Muscle of leg (tissue), 11 donors: ENCODE data around the gene TNFRSF19. TPM values are rescaled to one million over a fixed set of nuclear protein-coding genes. Genes with fewer than 3 reads are reported as not detected.

Experiments used
- DNase-seq: peaks from one replicate; pipeline ENCODE4 v3.0.0; 2013
- H3K27ac ChIP-seq: one replicate; pipeline ENCODE4 v1.5.1; 2013; ENCODE audit warnings: mild to moderate bottlenecking, low read length, control low read depth
- H3K27me3 ChIP-seq: one replicate; pipeline ENCODE4 v1.6.1; 2013; ENCODE audit warnings: low read length; ENCODE audit not compliant: control insufficient read depth, insufficient read depth
- H3K36me3 ChIP-seq: one replicate; pipeline ENCODE4 v1.6.1; 2013; ENCODE audit warnings: low read length; ENCODE audit not compliant: control insufficient read depth, insufficient read depth
- H3K4me1 ChIP-seq: one replicate; pipeline ENCODE4 v1.6.1; 2013; ENCODE audit warnings: low read length; ENCODE audit not compliant: control insufficient read depth, insufficient read depth
- H3K4me3 ChIP-seq: one replicate; pipeline ENCODE4 v1.5.1; 2013; ENCODE audit warnings: low read length, control low read depth
- H3K9me3 ChIP-seq: replicated peaks from 2 replicates; pipeline ENCODE4 v1.6.1; 2013; ENCODE audit warnings: low read depth, low read length; ENCODE audit not compliant: control insufficient read depth
- WGBS: methylation state at CpG from one replicate; pipeline ENCODE4 v1.1.5; 2013; ENCODE audit warnings: missing lambda C conversion rate; ENCODE audit not compliant: insufficient coverage; 5-methylcytosine and 5-hydroxymethylcytosine counted together
- polyA plus RNA-seq, 8 donors: library from polyadenylated mRNA; unstranded; fragments of 120-200 nt; gene quantifications; one replicate each; pipeline versions ENCODE4 v1.2.1 to v1.2.3, GENCODE V29; 2013; ENCODE audit warnings: inconsistent platforms in 1 of 8, low replicate concordance in 1 of 8; ENCODE audit not compliant: insufficient read length in 8 of 8, insufficient read depth in 1 of 8
- total RNA-seq: library from RNA; stranded (reverse); fragments of 120-200 nt; gene quantifications from one replicate; pipeline ENCODE4 v1.2.4, GENCODE V29; 2013

TNFRSF19 gene
- total and polyA plus RNA-seq, 9 donors: 9.5 to 47.4 (median 13.8) TPM

DNA sequence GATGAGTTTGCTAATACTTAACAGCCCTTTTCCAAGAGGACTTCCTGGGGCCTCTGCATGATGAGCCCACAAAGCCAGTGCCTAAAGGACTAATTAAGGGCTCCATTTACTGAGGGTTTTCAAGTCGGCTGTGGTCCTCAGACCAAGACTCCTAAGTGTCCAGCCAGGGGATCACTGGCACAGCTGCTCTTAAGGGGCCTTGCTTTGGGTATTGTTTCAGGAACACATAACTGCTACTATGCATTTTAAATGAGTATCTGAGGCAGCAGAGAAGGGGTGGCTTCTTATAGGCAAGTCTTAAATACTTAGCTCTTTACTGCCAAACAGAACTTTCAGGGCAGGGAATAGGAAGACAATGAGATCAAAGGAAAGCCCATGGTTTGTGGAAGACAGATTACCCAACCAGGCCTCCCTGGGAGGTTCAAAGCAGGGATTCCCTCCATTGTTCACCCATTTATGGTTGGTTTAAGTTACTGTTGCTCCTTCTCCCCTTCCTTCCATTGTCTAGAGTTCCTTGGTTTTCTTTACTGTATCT is 61.9 kb downstream of the TNFRSF19 start:
- Histone ChIP-seq H3K9me3 (no peaks in the 10 kb centered on the region), H3K36me3 (peaks cover 5% of the 10 kb centered on the region), H3K27me3 (no peaks in the 10 kb centered on the region), H3K27ac (peak overlapping the region; percentile 13), H3K4me1 (peaks cover 10% of the 10 kb centered on the region), H3K4me3 (no peak overlapping the region)
- DNase-seq: no peak
- no CpG with 5 or more reads among the region's 1 CpG for WGBS

- H3K27me3 ChIP-seq: no peaks in the 10 kb centered on the region
- peaks cover 5% of the 10 kb centered on the region for H3K36me3 ChIP-seq
- H3K4me1 ChIP-seq: peaks cover 12% of the 10 kb centered on the region
- H3K9me3 ChIP-seq: no peaks in the 10 kb centered on the region
- no peak overlapping the region for H3K27ac ChIP-seq
- 56% methylated on average over 1 of the region's 3 CpGs for WGBS
- DNase-seq: no peak
- H3K4me3 ChIP-seq: no peak overlapping the region
Observed at GRCh38 chr13:23632741-23633140, 62.5 kb downstream of the TNFRSF19 start.

- Histone ChIP-seq H3K36me3 (no peaks in the 10 kb centered on the region), H3K27me3 (no peaks in the 10 kb centered on the region), H3K4me1 (peaks cover 23% of the 10 kb centered on the region), H3K9me3 (no peaks in the 10 kb centered on the region), H3K4me3 (no peak overlapping the region), H3K27ac (no peak overlapping the region)
- DNase-seq: no peak
- 79% methylated on average over 3 of the region's 5 CpGs for WGBS
Observed at GRCh38 chr13:23634897-23635296, 64.7 kb downstream of the TNFRSF19 start.

DNA sequence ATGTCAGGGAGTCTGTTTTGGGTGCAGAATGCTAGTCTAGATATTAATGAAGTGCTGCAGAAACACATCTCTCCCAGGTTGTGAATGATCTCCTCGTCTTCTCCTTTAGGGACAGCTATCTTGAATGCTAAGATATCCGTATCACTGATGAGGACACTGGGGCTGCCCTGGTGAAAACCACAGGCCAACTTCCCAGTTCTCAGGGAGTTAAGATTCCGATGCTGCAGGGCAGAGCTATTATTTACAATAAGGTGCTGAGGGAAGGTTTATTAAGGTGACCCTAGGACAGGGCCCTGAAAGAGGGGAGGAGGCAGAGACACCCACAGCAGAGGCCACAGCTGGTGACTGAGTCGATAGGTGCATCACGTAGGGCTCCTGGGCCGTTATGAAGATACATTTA is 66.1 kb downstream of the TNFRSF19 start:
- no peaks in the 10 kb centered on the region for H3K27me3 ChIP-seq
- H3K9me3 ChIP-seq: no peaks in the 10 kb centered on the region
- no peak for DNase-seq
- peaks cover 23% of the 10 kb centered on the region for H3K4me1 ChIP-seq
- H3K4me3 ChIP-seq: no peak overlapping the region
- no peak overlapping the region for H3K27ac ChIP-seq
- 48% methylated on average over 4 of the region's 6 CpGs for WGBS
- H3K36me3 ChIP-seq: no peaks in the 10 kb centered on the region

- DNase-seq: peak; percentile 76
- Histone ChIP-seq H3K27ac (peak overlapping the region; percentile 16), H3K4me1 (peaks cover 17% of the 10 kb centered on the region), H3K9me3 (no peaks in the 10 kb centered on the region), H3K4me3 (no peak overlapping the region), H3K36me3 (no peaks in the 10 kb centered on the region), H3K27me3 (no peaks in the 10 kb centered on the region)
- WGBS: 3% methylated on average over 5 of the region's 9 CpGs
Observed at GRCh38 chr13:23637829-23638228, 67.6 kb downstream of the TNFRSF19 start.

DNA sequence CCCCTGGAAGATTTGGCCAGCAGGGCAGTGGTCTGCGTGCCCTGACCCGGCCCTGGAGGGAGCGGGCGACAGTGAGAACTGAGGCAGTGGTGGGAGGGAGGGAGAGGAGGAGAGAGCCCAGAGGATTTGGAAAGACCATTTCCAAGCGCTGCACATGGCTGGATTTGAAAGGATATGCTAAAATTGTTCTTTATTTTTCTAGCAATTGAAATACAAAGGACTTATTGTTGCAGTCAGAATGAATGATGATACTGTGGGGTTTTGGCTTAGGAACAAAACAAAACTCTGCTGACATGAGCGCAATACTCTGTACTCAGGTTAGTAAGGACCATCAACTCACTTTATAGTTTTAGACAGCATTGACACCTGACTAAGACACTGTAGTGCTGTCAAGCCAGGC is 69.5 kb downstream of the TNFRSF19 start:
- Histone ChIP-seq H3K36me3 (no peaks in the 10 kb centered on the region), H3K27me3 (no peaks in the 10 kb centered on the region), H3K4me1 (peaks cover 17% of the 10 kb centered on the region), H3K4me3 (no peak overlapping the region), H3K27ac (no peak overlapping the region), H3K9me3 (no peaks in the 10 kb centered on the region)
- DNase-seq: no peak
- WGBS: 57% methylated on average over 5 of the region's 6 CpGs

DNA sequence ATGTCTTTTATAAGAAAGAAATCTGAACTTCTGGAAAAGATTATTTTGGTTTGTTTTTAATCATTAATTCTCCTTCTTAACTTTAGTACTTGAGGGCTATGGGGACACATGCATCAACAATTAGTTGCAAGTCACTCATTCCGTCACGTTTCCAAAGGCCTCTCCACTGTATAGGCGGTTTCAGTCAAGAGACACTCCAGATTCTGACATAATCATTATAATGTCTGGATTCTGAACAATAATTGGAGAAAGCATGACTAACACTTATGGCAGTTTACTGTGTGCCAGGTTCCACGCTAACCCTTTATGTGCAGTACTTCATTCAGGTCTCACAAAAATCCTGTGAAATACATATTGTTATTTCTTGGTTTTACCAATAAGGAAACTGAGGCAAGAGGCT is 71.9 kb downstream of the TNFRSF19 start:
- H3K36me3 ChIP-seq: no peaks in the 10 kb centered on the region
- H3K4me3 ChIP-seq: no peak overlapping the region
- DNase-seq: no peak
- WGBS: no CpG with 5 or more reads among the region's 4 CpGs
- no peak overlapping the region for H3K27ac ChIP-seq
- H3K4me1 ChIP-seq: peaks cover 13% of the 10 kb centered on the region
- no peaks in the 10 kb centered on the region for H3K9me3 ChIP-seq
- H3K27me3 ChIP-seq: no peaks in the 10 kb centered on the region

DNA sequence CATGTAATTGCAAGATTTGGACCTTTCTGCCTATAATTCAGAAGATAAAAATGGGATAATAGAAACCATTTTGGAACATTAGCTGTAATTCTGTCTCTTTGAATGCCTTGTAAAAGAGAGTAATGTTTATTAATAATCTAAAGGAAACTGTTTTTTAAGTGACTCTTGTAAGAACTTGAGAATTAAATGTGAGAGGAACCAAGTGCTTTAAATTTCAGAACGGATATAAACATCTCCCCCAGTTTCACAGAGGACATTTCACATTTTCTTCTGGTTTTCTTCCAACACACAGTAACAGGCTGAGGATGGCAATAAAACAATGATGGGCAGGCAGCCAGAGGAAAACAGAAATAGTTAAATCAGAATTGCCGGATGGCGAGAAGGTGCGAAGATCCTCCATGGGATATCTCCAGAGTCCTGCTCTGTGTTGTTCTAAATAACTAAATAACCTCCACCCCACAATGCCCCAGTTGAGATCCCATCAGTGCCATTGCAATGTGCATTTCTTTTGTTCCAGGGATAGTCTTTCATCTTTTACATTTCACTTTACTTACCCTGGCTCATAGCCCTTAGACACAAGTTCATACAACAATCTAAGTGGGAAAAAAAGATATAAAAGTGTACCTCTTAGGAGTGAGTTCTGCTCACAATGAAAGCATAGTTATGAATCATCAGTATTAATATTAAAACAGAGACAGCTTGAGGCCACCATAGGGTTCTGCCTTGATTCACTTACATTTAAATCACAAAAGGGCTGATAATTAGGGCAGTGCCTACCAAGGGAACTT is 73.3 kb downstream of the TNFRSF19 start:
- Histone ChIP-seq H3K9me3 (no peaks in the 10 kb centered on the region), H3K4me3 (no peak overlapping the region), H3K27me3 (no peaks in the 10 kb centered on the region), H3K27ac (no peak overlapping the region), H3K36me3 (no peaks in the 10 kb centered on the region), H3K4me1 (peaks cover 4% of the 10 kb centered on the region)
- no CpG with 5 or more reads among the region's 4 CpGs for WGBS
- no peak for DNase-seq

GRCh38 chr13:23644126-23644419 is 73.9 kb downstream of the TNFRSF19 start:
- H3K4me1 ChIP-seq: peaks cover 2% of the 10 kb centered on the region
- no CpG with 5 or more reads among the region's 2 CpGs for whole genome bisulfite sequencing
- H3K36me3 ChIP-seq: no peaks in the 10 kb centered on the region
- H3K27me3 ChIP-seq: no peaks in the 10 kb centered on the region
- peaks cover 2% of the 10 kb centered on the region for H3K9me3 ChIP-seq
- DNase-seq: no peak
- H3K27ac ChIP-seq: no peak overlapping the region
- H3K4me3 ChIP-seq: no peak overlapping the region

DNA sequence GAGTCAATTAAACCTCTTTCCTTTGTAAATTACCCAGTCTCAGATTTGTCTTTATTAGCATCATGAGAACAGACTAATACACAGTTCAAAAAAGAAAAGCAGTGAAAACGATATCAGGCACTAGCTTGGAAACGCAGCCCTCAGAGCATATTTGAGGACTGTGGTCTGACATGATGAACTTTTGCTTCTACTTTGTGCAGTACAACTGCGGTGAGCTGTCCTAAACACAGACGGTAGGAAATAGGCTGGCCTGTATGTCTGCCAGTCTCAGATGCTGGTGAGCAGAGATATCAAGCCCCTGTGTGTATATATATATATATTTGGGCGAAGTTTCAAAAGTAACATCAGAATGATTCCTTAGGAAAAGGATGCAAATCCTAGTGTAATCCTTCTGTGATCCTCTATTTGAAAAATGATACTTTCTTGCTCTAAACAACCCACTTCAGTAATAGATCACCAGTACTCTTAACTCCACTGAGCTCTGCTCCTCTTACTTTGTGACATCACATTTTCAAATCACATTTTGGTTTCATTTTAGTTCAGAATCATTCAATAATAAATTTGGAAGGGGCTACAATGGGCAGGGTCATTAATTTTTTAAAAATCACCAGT is 74.4 kb downstream of the TNFRSF19 start:
- no peak overlapping the region for H3K27ac ChIP-seq

More for the DNA sequence above, 74.4 kb downstream of the TNFRSF19 start:
- WGBS: 53% methylated on average over 4 of the region's 5 CpGs
- no peaks in the 10 kb centered on the region for H3K4me1 ChIP-seq
- no peaks in the 10 kb centered on the region for H3K36me3 ChIP-seq
- no peak for DNase-seq
- no peaks in the 10 kb centered on the region for H3K27me3 ChIP-seq
- peaks cover 2% of the 10 kb centered on the region for H3K9me3 ChIP-seq
- no peak overlapping the region for H3K4me3 ChIP-seq
